ENCODE data around the gene HDAC1. TPM values are rescaled to one million over a fixed set of nuclear protein-coding genes. Genes with fewer than 3 reads are reported as not detected.

The HDAC1 gene
- total RNA-seq, 3 donors from 2014 or later = 168 to 177 (median 173) TPM

DNA sequence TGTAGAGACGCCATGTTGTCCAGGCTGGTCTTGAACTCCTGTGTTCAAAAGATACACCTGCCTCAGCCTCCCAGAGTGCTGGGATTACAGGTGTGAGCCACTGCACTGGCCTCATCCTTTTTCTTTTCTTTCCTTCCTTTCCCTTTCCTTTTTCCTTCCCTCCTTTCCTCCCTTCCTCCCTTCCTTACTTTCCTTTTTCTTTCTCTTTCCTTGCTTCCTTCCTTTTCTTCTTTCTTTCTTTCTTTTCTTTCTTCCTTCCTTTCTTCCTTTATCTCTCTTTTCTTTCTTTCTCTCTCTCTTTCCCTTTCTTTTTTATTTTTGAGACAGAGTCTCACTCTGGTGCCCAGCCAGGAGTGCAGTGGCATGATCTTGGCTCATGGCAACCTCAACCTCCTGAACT lies 64.6 kb downstream of the HDAC1 start:
- peaks cover 4% of the 10 kb centered on the region for H3K36me3 Mint-ChIP-seq (ENCODE audit: insufficient read depth)
- H3K4me1 Mint-ChIP-seq (ENCODE audit: low read depth) = peaks cover 27% of the 10 kb centered on the region
- no peak overlapping the region for H3K4me3 Mint-ChIP-seq
- H3K27me3 Mint-ChIP-seq (ENCODE audit: low read depth) = peaks cover 4% of the 10 kb centered on the region
- no peaks in the 10 kb centered on the region for H3K9me3 Mint-ChIP-seq
- ATAC-seq (no peak), DNase-seq (no peak)

GRCh38 chr1:32357614-32358013 lies 65.7 kb downstream of the HDAC1 start:
- Mint-ChIP-seq H3K4me3 (no peak overlapping the region), H3K27me3 (ENCODE audit: low read depth) (peaks cover 4% of the 10 kb centered on the region), H3K36me3 (ENCODE audit: insufficient read depth) (peaks cover 4% of the 10 kb centered on the region), H3K9me3 (no peaks in the 10 kb centered on the region), H3K4me1 (ENCODE audit: low read depth) (peaks cover 28% of the 10 kb centered on the region)
- no peak for ATAC-seq
- DNase-seq = no peak

DNA sequence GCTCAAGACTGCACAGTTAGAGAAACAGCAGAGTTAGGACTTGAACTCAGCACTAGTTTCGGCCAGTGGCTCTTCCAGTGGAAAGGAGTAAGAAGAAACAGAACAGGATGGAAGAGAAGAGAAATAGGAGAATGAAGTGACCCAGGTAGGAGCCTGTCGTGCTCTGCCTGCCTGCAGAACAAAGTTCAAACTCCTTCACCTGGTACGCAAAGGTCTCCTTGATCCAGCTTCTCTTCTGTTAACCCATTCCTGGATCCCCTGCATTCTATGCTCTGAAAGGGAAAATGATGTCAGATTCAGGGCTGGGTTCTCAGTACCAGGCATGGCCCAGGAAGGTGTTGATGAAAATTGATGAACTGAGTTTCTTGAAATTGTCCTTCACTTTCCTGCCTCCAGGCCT lies 66.6 kb downstream of the HDAC1 start:
- no peak for ATAC-seq
- Mint-ChIP-seq H3K4me3 (no peak overlapping the region), H3K36me3 (ENCODE audit: insufficient read depth) (peaks cover 6% of the 10 kb centered on the region), H3K9me3 (no peaks in the 10 kb centered on the region), H3K4me1 (ENCODE audit: low read depth) (peaks cover 25% of the 10 kb centered on the region), H3K27me3 (ENCODE audit: low read depth) (peaks cover 4% of the 10 kb centered on the region)
- no peak for DNase-seq

DNA sequence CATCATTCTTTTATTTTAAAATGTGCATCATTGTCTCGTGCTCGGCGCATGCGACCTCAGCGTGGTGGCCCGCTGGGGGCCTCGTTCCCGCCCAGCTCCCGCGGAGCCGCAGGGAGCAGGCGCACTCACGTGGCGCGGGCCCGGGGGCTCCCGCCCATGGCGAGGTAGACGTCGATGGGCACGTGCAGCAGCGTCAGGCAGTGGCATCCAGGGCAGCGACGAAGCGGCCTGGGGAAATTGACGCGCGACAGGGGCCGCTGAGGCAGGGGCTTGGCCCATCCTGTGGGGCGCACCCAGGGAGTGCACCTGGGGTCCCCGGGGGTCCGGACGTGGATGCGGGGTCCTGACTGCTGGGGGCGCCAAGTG lies 69.4 kb downstream of the HDAC1 start:
- ATAC-seq (no peak), DNase-seq (no peak)
- H3K36me3 Mint-ChIP-seq (ENCODE audit: insufficient read depth) = peaks cover 9% of the 10 kb centered on the region
- H3K27me3 Mint-ChIP-seq (ENCODE audit: low read depth) = peaks cover 4% of the 10 kb centered on the region
- H3K9me3 Mint-ChIP-seq = no peaks in the 10 kb centered on the region
- no peak overlapping the region for H3K4me3 Mint-ChIP-seq
- peaks cover 19% of the 10 kb centered on the region for H3K4me1 Mint-ChIP-seq (ENCODE audit: low read depth)

GRCh38 chr1:32361674-32362473 lies 70.0 kb downstream of the HDAC1 start:
- peaks cover 4% of the 10 kb centered on the region for H3K27me3 Mint-ChIP-seq (ENCODE audit: low read depth)
- no peak overlapping the region for H3K4me3 Mint-ChIP-seq
- H3K9me3 Mint-ChIP-seq = no peaks in the 10 kb centered on the region
- ATAC-seq = peak; percentile 60 to 65
- peak; percentile 26 for DNase-seq
- peaks cover 9% of the 10 kb centered on the region for H3K36me3 Mint-ChIP-seq (ENCODE audit: insufficient read depth)
- peaks cover 19% of the 10 kb centered on the region for H3K4me1 Mint-ChIP-seq (ENCODE audit: low read depth)

GRCh38 chr1:32362474-32363313 lies 70.8 kb downstream of the HDAC1 start, which contains the start of the genes FAM229A and TSSK3:
FAM229A (minus strand) TSS chr1:32362485; CDS start chr1:32362091, 394 bp downstream.
TSSK3 (plus strand) TSS chr1:32362539; CDS start chr1:32362702, 163 bp downstream.
- Mint-ChIP-seq H3K9me3 (no peaks in the 10 kb centered on the region), H3K4me3 (no peak within 1 kb of the TSS), H3K36me3 (ENCODE audit: insufficient read depth) (peaks cover 13% of the 10 kb centered on the region), H3K27me3 (ENCODE audit: low read depth) (peaks cover 4% of the 10 kb centered on the region), H3K4me1 (ENCODE audit: low read depth) (peaks cover 19% of the 10 kb centered on the region)
- no peak for DNase-seq
- ATAC-seq = no peak

DNA sequence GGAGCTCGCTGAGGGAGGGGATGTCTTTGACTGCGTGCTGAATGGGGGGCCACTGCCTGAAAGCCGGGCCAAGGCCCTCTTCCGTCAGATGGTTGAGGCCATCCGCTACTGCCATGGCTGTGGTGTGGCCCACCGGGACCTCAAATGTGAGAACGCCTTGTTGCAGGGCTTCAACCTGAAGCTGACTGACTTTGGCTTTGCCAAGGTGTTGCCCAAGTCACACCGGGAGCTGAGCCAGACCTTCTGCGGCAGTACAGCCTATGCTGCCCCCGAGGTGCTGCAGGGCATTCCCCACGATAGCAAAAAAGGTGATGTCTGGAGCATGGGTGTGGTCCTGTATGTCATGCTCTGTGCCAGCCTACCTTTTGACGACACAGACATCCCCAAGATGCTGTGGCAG lies 71.8 kb downstream of the HDAC1 start:
- DNase-seq = no peak
- Mint-ChIP-seq H3K4me1 (ENCODE audit: low read depth) (peaks cover 19% of the 10 kb centered on the region), H3K27me3 (ENCODE audit: low read depth) (peaks cover 4% of the 10 kb centered on the region), H3K4me3 (no peak overlapping the region), H3K36me3 (ENCODE audit: insufficient read depth) (peaks cover 14% of the 10 kb centered on the region), H3K9me3 (no peaks in the 10 kb centered on the region)
- ATAC-seq = no peak

DNA sequence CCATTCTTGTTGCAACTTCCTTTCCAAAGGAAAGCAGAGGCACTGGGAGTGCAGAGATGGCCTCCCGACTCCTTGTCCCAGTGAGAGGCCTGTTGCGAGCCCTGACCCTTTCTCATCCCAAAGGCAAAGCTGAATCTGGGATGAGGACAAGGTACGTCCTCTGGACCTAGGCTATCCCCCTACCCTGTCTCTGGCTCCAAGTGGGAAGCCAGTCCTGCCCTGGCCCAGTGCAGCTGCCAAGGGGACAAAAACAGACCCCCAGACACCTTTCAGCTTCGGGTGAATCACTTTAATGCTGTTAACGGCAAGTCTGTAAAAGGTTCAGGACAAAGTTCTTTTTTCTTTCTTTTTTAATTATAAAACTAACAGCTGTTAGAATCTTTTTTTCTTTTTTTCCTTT lies 73.0 kb downstream of the HDAC1 start:
- Mint-ChIP-seq H3K36me3 (ENCODE audit: insufficient read depth) (peaks cover 20% of the 10 kb centered on the region), H3K4me3 (no peak overlapping the region), H3K27me3 (ENCODE audit: low read depth) (peaks cover 4% of the 10 kb centered on the region), H3K9me3 (no peaks in the 10 kb centered on the region), H3K4me1 (ENCODE audit: low read depth) (peaks cover 15% of the 10 kb centered on the region)
- no peak for ATAC-seq
- DNase-seq = no peak

GRCh38 chr1:32365445-32365844 lies 73.6 kb downstream of the HDAC1 start:
- DNase-seq = no peak
- no peak for ATAC-seq
- Mint-ChIP-seq H3K36me3 (ENCODE audit: insufficient read depth) (peaks cover 20% of the 10 kb centered on the region), H3K4me3 (no peak overlapping the region), H3K27me3 (ENCODE audit: low read depth) (peaks cover 4% of the 10 kb centered on the region), H3K9me3 (no peaks in the 10 kb centered on the region), H3K4me1 (ENCODE audit: low read depth) (peaks cover 12% of the 10 kb centered on the region)

- no peaks in the 10 kb centered on the region for H3K27me3 Mint-ChIP-seq (ENCODE audit: low read depth)
- H3K4me1 Mint-ChIP-seq (ENCODE audit: low read depth) = peaks cover 17% of the 10 kb centered on the region
- H3K9me3 Mint-ChIP-seq = no peaks in the 10 kb centered on the region
- peaks cover 27% of the 10 kb centered on the region for H3K36me3 Mint-ChIP-seq (ENCODE audit: insufficient read depth)
- DNase-seq (no peak), ATAC-seq (no peak)
- H3K4me3 Mint-ChIP-seq = no peak overlapping the region
Measured at GRCh38 chr1:32367912-32368635, 76.2 kb downstream of the HDAC1 start.

DNA sequence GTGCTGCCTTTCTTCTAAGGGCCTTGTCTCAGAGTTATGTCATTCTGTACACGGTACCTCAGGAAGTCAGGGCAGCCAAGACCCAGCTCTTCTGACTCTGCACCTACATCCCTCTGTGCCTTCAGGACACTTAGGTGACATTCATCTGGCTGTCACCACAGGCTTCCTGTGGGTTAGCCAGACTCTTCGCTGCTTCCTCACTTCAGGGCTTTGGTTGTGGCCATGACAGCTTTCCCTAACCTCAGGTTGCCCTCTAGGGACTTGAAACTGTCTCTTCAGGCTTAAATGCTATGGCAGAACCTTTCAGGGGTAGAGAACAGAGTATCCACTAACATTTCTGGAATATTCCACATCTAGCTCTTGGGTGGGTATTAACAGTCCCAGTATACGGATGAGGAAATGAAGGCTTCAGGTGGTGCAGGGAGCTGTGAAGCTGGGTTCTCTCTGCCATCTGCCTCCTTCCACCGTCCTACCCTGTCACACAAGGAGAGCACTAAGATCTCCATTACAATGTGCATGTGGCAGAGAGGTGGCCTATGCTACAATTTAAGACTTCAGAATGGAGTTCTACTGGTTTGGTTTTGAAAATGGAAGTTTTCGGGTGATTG lies 80.4 kb downstream of the HDAC1 start:
- Mint-ChIP-seq H3K36me3 (ENCODE audit: insufficient read depth) (peaks cover 32% of the 10 kb centered on the region), H3K4me1 (ENCODE audit: low read depth) (peaks cover 19% of the 10 kb centered on the region), H3K4me3 (no peak overlapping the region), H3K9me3 (no peaks in the 10 kb centered on the region), H3K27me3 (ENCODE audit: low read depth) (no peaks in the 10 kb centered on the region)
- peak; percentile 65 to 83 for ATAC-seq
- peak; percentile 31 for DNase-seq

DNA sequence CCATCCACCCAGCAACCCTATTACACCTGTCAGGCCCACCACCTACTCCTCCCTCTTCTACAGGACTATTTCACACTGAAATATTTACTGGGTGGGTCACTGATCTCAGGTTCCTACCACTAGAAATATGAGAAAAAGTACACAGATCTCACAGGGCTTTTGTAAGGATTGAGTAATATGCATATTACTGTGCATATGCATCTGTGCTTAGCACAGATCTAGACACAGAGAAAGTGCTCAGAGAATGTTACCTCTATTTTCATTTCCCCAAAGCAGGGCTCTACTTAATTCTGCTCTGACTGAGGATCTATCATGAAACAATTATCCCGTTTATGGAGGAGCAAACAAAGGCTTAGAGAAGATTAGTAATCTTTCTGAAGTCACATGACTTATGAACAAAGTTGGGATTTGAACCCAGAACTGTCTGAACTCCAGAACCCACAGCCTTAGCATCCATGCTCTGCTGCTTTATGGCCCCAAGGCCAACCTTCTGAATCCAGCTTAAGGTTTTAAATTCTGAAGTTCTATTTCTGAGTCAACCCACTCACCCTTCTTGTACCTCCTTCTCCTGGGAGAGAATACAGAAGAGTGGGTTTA lies 82.2 kb downstream of the HDAC1 start:
- Mint-ChIP-seq H3K4me3 (no peak overlapping the region), H3K27me3 (ENCODE audit: low read depth) (no peaks in the 10 kb centered on the region), H3K4me1 (ENCODE audit: low read depth) (peaks cover 19% of the 10 kb centered on the region), H3K36me3 (ENCODE audit: insufficient read depth) (peaks cover 32% of the 10 kb centered on the region), H3K9me3 (no peaks in the 10 kb centered on the region)
- ATAC-seq (no peak), DNase-seq (no peak)

DNA sequence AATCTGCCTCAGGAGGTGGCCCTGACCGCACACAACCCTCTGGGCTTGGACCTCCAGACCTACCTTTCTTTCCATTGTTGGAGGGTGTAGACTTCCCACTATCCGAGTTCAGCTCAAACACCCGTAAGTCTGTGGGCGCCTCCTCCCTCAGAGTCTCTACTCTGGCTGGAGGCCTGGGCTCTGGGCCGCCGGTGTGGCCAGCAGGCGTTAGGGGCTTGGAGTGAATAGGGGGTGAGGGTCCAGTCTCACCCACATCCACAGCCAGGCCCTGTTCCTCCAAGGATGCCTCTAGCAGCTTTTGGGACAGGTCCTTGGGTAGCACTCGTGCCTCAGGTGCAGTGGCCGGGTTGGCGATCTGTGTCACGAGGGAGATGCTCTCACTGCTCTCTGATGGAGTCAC lies 84.3 kb downstream of the HDAC1 start:
- peaks cover 18% of the 10 kb centered on the region for H3K4me1 Mint-ChIP-seq (ENCODE audit: low read depth)
- H3K36me3 Mint-ChIP-seq (ENCODE audit: insufficient read depth) = peaks cover 42% of the 10 kb centered on the region
- no peak for ATAC-seq
- DNase-seq = no peak
- H3K4me3 Mint-ChIP-seq = no peak overlapping the region
- no peaks in the 10 kb centered on the region for H3K9me3 Mint-ChIP-seq
- no peaks in the 10 kb centered on the region for H3K27me3 Mint-ChIP-seq (ENCODE audit: low read depth)

All from activated T-cell treated with anti-CD3 and anti-CD28 coated beads, Interleukin-2, amount 50 U/mL, for 4 hours (primary cell).